GM19397 (cell line): ENCODE results near the gene ASB13.

Experiments
- ATAC-seq: cut with Tn5 transposase; IDR thresholded peaks from one replicate; pipeline ENCODE4 v1.9.1; 2021; ENCODE audit warnings: mild to moderate bottlenecking, moderate library complexity; ENCODE audit not compliant: unreplicated experiment

ASB13 gene

GRCh38 chr10:5591336-5591824, 75.0 kb downstream of the ASB13 start:
- ATAC-seq, result no peak

DNA sequence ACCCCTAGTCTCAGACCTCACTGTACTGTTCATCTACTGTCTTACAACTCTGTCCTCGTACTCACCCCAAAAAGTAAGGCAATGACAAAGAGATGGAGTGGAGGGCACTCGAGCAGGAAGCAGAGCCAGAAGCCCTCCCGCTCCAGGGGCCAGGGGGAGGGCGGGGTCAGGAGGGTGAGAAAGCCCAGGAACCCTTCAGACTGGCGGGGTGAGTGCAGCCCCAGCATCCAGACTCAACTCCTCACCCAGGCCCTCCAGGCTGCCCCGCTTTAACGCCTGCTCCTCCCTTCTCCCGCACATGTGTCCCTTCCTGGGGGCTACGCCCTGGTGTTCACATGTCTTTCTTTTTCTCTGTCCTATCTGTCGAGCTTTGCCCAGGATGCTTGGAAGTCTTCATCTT, 75.6 kb downstream of the ASB13 start:
- ATAC-seq, result no peak

DNA sequence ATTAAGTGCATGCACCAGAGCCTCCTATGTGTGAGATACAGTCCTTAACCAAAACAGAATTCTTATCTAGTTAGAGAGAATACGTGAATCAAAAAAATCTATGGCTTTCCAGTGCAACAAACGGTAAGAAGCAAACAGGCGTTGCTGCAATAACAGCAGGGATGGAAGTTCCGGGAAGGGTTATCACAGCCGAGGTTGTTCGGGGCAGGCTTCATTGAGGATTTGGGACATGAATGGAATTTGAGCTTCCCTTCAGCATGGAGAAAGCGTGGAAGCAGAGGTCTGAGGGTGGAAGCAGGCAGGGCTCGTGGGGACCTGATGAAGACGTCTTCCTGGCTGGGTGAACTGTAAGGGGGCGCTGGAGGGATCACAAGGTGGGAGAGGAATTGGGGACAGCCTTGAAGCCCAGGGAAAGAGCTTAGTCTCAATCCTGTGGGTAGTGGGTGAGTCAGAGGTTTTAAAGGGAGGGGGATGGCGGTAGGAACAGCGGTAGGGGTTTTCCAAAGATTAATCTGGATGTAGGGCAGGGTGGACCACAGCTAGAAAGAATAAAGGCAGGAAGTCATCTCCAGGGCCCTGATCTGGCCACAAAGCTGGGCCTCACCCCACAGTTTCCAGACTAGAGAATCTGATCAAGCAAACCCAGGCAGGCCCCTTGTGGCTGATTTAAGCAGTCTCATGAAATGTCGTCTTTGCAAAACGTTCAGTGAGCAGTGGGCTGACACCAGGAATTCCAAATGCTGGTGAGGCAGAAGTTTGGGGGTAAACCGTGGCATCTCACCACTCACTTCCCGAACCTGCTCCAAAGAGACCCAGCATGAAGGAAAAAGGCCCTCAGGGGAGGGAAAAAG, 76.5 kb downstream of the ASB13 start:
- ATAC-seq, result no peak

GRCh38 chr10:5589011-5589660, 77.3 kb downstream of the ASB13 start:
- ATAC-seq, result no peak
